Neuron (in vitro differentiated cells): ENCODE measurements around the gene RASEF.
"Not testable (repeated sequence)": the region's sequence is repeated elsewhere in the genome, so short reads cannot be mapped to it uniquely, and the experiment has no call there.

Experiments used
- H2AFZ ChIP-seq: one replicate; pipeline ENCODE4 v1.6.1; 2013; ENCODE audit warnings: low read depth, mild to moderate bottlenecking, inconsistent platforms, low read length, moderate library complexity
- H3K27me3 ChIP-seq: one replicate; pipeline ENCODE4 v1.6.1; 2013; ENCODE audit warnings: low read length; ENCODE audit not compliant: insufficient read depth
- H3K36me3 ChIP-seq: one replicate; pipeline ENCODE4 v1.6.1; 2013; ENCODE audit warnings: low read length; ENCODE audit not compliant: insufficient read depth
- H3K4me1 ChIP-seq: one replicate; pipeline ENCODE4 v1.6.1; 2013; ENCODE audit warnings: low read length; ENCODE audit not compliant: insufficient read depth
- H3K4me3 ChIP-seq: 2 replicates; pipeline ENCODE4 v1.5.1; 2013; ENCODE audit warnings: mild to moderate bottlenecking, low read length, moderate library complexity
- H3K9me3 ChIP-seq: one replicate; pipeline ENCODE4 v1.6.1; 2013; ENCODE audit warnings: low read length

Gene RASEF

DNA sequence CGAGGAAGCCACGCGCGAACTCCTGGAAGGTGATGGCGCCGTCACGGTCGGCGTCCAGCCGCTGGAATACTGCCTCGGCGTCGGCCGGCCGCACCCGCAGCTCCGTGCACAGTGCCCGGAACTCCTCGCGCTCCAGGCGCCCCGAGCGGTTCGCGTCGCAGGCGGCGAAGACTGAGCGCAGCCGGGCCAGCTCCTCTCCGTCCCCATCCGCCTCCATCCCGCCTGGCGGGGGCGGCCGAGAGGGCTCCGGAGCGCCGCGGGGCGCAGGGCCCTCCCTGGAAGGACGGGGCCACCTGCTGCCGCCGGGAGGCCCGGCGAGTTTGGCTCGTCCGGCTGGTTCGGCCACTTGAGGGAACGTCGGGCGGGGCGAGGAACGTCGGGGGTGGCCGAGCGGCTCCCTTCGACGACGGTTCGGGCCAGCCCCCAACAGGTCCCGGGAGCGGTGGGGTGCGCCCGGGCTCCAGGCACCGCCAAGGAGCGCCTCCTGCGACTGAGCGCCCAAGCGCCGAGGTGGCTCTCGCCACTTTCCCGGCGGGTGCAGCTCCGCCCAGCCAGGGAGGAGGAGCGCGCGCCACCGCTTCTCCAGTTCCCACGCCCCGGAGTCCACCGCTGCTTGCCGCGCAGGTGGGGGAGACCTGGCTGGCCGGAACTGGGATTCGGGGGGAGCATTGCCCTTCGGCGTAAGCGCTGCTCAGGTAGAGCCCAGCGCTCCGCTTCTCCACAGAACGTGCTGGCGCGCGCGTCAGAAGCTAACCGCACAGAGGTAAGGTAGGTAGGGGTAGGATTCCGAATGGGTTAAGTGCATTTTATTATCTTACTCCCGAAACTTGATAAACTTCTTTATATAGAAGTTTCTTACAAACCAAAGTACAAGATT is at the start of gene RASEF:
RASEF (minus strand) TSS at position 492 of the 877 bp plus-strand sequence; CDS start at position 217, 275 bp downstream.
- H3K9me3 ChIP-seq: no peaks in the 10 kb centered on the region
- H3K4me3 ChIP-seq: no peak within 1 kb of the TSS
- no peaks in the 10 kb centered on the region for H3K36me3 ChIP-seq
- peaks cover 59% of the 10 kb centered on the region for H3K27me3 ChIP-seq
- H3K4me1 ChIP-seq: no peaks in the 10 kb centered on the region
- peak within 1 kb of the TSS; percentile 41 for H2AFZ ChIP-seq

DNA sequence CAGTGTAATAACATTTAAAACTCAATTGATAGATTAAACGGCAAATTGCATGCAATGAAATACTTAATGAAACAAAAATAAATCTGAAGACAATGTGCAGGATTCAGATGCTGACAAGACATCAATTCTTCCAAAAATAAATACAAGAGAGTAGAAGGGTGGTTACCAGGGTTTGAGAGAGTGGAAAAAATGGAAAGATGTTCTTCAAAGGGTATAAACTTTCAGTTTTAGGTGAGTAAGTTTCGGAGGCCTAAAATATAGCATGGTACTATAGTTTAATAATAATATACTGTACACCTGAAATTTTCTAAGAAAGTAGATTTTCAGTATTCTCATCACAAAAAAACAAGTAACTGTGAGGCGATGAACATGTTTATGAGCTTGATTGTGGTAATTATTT is 48.2 kb upstream of the RASEF start:
- H3K4me1 ChIP-seq: no peaks in the 10 kb centered on the region
- no peak overlapping the region for H3K4me3 ChIP-seq
- H2AFZ ChIP-seq: no peak overlapping the region
- no peaks in the 10 kb centered on the region for H3K27me3 ChIP-seq
- H3K9me3 ChIP-seq: no peaks in the 10 kb centered on the region
- no peaks in the 10 kb centered on the region for H3K36me3 ChIP-seq

DNA sequence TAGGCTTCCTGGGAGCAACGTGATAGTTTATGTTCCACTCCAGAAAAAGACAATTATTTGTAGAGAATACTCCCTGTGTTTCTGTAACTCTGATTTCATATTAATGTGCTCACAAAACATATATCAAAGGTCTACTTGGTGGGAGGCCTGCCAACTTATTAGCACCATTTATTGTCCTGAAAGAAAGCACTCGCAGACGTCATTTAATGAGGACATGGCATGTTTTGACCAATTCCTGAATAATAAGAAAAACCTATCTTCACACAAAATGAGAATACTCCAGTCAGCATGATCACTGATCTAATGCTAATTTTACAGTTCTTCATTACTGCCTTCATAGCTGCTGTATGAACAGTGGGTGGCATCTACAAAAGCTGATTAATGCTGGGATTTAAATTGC is 46.4 kb upstream of the RASEF start:
- H3K9me3 ChIP-seq: no peaks in the 10 kb centered on the region
- no peak overlapping the region for H2AFZ ChIP-seq
- no peaks in the 10 kb centered on the region for H3K4me1 ChIP-seq
- H3K36me3 ChIP-seq: no peaks in the 10 kb centered on the region
- H3K27me3 ChIP-seq: no peaks in the 10 kb centered on the region
- H3K4me3 ChIP-seq: no peak overlapping the region

DNA sequence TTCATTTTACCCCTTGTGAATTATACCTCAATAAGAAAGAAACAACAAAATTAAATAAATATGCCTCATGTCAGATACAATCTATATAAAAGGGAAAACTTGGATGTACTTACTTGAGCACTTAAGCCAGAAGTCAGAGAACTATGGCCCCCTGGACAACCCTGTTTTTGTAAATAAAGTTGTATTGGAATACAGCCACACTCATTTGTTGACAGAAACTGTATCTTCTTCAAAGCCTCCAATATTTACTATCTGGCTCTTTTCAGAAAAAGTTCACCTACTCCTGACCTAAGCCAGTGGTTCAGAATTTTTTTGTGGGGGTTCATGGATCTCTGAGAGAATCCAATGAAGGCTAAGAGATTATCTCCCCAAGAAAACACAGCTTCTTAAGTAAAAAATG is 45.3 kb upstream of the RASEF start:
- Histone ChIP-seq H2AFZ (no peak overlapping the region), H3K36me3 (no peaks in the 10 kb centered on the region), H3K4me3 (no peak overlapping the region), H3K27me3 (no peaks in the 10 kb centered on the region), H3K4me1 (no peaks in the 10 kb centered on the region), H3K9me3 (no peaks in the 10 kb centered on the region)

DNA sequence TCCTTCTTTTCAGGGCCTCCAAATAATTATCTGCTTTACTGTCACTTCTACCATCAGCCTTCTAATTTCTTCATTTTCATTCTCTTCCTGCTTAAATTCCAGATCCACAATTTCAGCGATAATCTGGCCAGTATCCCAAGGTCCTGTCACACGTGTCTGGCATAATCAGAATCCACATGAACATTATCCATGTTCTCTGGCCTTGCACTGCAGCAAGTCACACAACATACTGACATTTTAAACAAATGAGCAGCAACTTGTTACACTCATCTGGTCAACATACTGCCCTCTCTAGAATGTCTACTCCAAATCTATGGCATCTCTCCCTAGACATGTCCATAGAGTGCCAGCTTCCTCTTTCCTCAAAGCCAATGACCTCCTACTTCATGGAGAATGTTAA is 43.8 kb upstream of the RASEF start:
- H3K4me3 ChIP-seq: no peak overlapping the region
- no peaks in the 10 kb centered on the region for H3K9me3 ChIP-seq
- no peaks in the 10 kb centered on the region for H3K27me3 ChIP-seq
- H3K36me3 ChIP-seq: no peaks in the 10 kb centered on the region
- no peak overlapping the region for H2AFZ ChIP-seq
- no peaks in the 10 kb centered on the region for H3K4me1 ChIP-seq

DNA sequence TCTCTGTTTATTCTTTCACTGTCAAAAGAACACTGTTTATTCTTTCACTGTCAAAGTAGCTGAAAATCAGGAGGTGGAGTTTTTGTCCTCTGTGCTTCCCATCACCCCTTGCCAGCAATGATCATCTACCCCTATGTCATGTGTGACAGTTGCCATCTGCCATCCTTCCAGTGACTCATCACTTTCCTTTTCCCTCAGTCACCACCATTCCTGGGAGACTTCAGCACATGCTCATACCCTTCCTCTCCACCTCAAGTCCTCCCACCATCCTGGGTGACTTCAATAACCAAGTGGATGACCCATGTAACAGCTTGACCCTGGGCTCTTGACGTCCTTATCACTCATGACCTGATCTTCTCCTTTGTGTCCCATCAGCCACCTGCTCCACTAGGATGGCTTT is 43.3 kb upstream of the RASEF start:
- Histone ChIP-seq H3K36me3 (no peaks in the 10 kb centered on the region), H3K27me3 (no peaks in the 10 kb centered on the region), H3K4me1 (no peaks in the 10 kb centered on the region), H3K9me3 (no peaks in the 10 kb centered on the region), H2AFZ (no peak overlapping the region), H3K4me3 (no peak overlapping the region)

DNA sequence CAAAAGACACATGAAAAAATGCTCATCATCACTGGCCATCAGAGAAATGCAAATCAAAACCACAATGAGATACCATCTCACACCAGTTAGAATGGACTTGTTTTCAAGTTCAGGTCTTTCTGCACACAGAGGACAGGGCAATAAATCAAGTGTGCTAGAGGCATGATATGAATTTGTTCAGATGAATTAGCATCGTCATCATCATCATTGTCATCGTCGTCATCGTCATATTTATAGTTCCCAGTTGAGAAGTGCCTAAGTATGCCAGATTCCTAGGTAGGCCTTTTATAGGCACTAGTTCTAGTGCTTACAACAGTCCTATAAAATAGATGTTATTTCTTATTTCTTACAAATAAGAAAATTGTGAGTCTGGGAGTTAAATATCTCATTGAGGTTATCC is 34.7 kb upstream of the RASEF start:
- no peaks in the 10 kb centered on the region for H3K4me1 ChIP-seq
- no peaks in the 10 kb centered on the region for H3K9me3 ChIP-seq
- no peak overlapping the region for H2AFZ ChIP-seq
- no peaks in the 10 kb centered on the region for H3K27me3 ChIP-seq
- no peaks in the 10 kb centered on the region for H3K36me3 ChIP-seq
- no peak overlapping the region for H3K4me3 ChIP-seq

DNA sequence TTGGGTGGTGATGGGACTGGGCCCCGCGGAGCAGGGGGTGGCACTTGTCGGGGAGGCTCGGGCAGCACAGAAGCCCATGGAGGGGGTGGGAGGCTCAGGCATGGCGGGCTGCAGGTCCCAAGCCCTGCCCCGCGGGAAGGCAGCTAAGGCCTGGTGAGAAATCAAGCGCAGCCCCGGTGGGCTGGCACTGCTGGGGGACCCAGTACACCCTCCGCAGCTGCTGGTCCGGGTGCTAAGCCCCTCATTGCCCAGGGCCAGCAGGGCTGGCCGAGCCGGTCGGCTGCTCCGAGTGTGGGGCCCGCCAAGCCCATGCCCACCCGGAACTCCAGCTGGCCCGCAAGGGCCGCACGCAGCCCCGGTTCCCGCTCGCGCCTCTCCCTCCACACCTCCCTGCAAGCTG is 30.4 kb upstream of the RASEF start:
- not testable (repeated sequence) for H3K9me3 ChIP-seq, H3K4me3 ChIP-seq, H3K4me1 ChIP-seq, H3K27me3 ChIP-seq, H2AFZ ChIP-seq, H3K36me3 ChIP-seq

DNA sequence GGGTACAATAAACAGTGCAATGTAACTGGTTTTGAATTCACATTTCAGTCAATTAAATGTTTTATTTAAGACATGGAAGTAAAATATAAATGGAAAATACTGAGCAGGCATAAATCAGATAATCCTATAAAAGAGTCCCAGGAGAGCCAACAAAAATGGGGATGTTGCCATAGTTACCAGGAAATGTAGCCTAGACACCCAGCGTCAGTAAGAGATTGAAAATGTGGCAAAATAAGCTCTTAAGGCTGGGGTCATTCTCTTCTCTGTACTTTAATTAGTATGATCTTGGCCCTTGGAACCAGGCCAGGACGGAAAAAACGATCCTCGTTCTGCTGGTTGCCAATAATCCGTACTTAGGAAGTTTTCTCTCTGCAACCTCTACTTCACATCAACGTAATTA is 18.9 kb upstream of the RASEF start:
- no peak overlapping the region for H3K4me3 ChIP-seq
- no peak overlapping the region for H2AFZ ChIP-seq
- no peaks in the 10 kb centered on the region for H3K36me3 ChIP-seq

DNA sequence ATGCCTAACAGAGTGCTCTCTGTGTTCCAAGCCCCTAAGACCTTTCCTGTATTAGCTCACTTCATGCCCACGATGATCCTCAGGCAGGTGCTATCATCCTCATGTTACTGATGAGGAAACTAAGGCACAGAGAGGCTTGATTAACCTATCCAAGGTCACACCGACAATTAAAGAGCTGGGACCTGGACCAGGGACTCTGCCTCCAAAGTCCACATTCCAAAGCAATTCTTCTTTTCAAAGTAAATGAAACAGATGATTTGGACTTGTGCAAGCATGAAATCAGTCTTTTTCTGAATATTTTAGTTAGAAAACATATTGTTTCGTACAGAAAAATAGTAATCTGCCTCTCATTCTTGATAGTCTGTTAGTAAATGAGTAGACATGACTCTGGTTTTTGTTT is 18.1 kb upstream of the RASEF start:
- H3K4me1 ChIP-seq: no peaks in the 10 kb centered on the region
- no peak overlapping the region for H3K4me3 ChIP-seq
- no peak overlapping the region for H2AFZ ChIP-seq

More for the DNA sequence above, 18.9 kb upstream of the RASEF start:
- H3K9me3 ChIP-seq: no peaks in the 10 kb centered on the region
- H3K4me1 ChIP-seq: no peaks in the 10 kb centered on the region
- H3K27me3 ChIP-seq: no peaks in the 10 kb centered on the region

DNA sequence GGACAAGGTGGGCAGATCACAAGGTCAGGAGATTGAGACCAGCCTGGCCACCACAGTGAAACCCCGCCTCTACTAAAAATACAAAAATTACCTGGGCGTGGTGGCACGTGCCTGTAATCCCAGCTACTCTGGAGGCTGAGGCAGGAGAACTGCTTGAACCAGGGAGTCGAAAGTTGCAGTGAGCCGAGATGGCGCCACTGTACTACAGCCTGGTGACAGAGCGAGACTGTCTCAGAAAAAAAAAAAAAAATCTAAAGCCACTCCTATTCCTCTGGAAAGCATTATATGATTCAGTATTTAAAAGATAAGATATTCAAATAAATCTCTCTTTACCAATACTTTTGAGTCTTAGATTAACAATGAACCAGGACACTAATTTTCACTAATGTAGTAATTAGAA is 13.0 kb upstream of the RASEF start:
- not testable (repeated sequence) for H3K4me1 ChIP-seq, H2AFZ ChIP-seq, H3K36me3 ChIP-seq, H3K9me3 ChIP-seq, H3K4me3 ChIP-seq, H3K27me3 ChIP-seq

More for the DNA sequence above, 18.1 kb upstream of the RASEF start:
- Histone ChIP-seq H3K27me3 (no peaks in the 10 kb centered on the region), H3K36me3 (no peaks in the 10 kb centered on the region), H3K9me3 (no peaks in the 10 kb centered on the region)

DNA sequence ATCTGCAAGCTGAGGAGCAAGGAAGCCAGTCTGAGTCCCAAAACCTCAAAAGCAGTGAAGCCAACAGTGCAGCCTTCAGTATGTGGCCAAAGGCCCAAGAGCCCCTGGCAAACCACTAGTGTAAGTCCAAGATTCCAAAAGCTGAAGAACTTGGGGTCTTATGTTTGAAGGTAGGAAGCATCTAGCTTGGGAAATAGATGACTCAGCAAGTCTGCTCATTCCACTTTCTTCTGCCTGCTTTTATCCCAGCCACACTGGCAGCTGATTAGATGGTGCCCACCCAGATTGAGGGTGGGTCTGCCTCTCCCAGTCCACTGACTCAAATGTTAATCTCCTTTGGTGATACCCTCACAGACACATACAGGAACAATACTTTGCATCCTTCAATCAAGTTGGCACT is 9.6 kb upstream of the RASEF start:
- H3K36me3 ChIP-seq, H3K4me3 ChIP-seq, H3K9me3 ChIP-seq, H3K4me1 ChIP-seq, H2AFZ ChIP-seq, H3K27me3 ChIP-seq: not testable (repeated sequence)

DNA sequence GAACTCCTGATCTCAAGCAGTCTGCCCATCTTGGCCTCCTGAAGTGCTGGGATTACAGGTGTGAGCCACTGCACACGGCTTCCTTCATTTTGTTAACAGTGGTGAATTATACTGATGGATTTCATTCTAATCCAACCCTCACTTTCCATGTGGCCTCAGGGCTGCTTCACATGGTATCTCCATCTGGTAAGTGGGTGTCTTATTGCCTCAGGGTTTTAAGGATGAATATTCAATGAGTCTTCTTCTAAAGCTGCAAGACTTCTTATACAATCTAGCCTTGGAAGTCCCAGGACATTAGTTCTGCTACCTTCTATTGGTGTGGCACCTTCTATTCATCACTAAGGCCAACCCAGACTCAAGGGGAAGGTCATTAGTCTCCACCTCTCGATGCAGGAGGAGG is 8.7 kb upstream of the RASEF start:
- Histone ChIP-seq H2AFZ (no peak overlapping the region), H3K36me3 (no peaks in the 10 kb centered on the region), H3K9me3 (no peaks in the 10 kb centered on the region), H3K4me3 (no peak overlapping the region), H3K4me1 (no peaks in the 10 kb centered on the region), H3K27me3 (no peaks in the 10 kb centered on the region)

DNA sequence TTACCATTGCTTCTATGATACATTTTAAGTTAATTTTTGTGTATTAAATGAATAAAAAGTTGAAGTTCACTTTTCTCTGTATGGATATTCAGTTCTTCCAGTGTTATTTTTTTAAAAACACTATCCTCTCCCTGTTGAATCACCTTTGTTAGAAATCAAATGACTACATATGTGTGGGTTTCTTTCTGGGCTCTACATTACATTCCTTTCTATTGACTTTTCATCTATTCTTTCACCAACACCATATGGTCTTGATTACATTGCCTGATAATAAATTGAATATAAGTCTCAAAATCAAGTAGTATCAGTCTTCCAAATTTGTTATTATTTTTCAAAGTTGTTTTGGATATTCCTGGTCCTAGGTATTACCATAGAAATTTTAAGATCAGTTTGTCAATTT is 7.3 kb upstream of the RASEF start:
- no peak overlapping the region for H3K4me3 ChIP-seq
- H3K36me3 ChIP-seq: no peaks in the 10 kb centered on the region
- no peak overlapping the region for H2AFZ ChIP-seq
- peaks cover 5% of the 10 kb centered on the region for H3K27me3 ChIP-seq
- no peaks in the 10 kb centered on the region for H3K4me1 ChIP-seq
- no peaks in the 10 kb centered on the region for H3K9me3 ChIP-seq
